Gastrocnemius medialis (tissue), 4 donors: Measurements from ENCODE around the gene APBA2.

ENCODE experiments used
- CTCF ChIP-seq, 5 experiments: fragments of 450-650 bp in 3 of 5; fragments of 200-600 bp in 2 of 5; sonication (generic) in 2 of 5; IDR thresholded peaks in 4 of 5; conservative IDR thresholded peaks in 1 of 5; 1 replicate in 4 of 5; 2 replicates in 1 of 5; pipeline ENCODE4 v1.5.1; 2016 to 2019; ENCODE audit warnings: antibody characterized with exemption in 5 of 5, mild to moderate bottlenecking in 3 of 5, moderate library complexity in 3 of 5
- POLR2A ChIP-seq, 2 donors: fragments of 450-650 bp; IDR thresholded peaks; one replicate each; pipeline ENCODE4 v1.6.1; 2017; ENCODE audit warnings: antibody characterized with exemption in 2 of 2, mild to moderate bottlenecking in 2 of 2, moderate library complexity in 2 of 2

- TF ChIP-seq CTCF (IDR thresholded peaks at IDR 0.05 in 4 of 5, conservative IDR thresholded peaks at IDR 0.05 in 1 of 5) (no peak), POLR2A (IDR thresholded peaks at IDR 0.05) (no peak)
Measured at GRCh38 chr15:28969511-28970085, 83.8 kb downstream of the APBA2 start.
